Measurements from ENCODE around the gene KRT7.

DNA sequence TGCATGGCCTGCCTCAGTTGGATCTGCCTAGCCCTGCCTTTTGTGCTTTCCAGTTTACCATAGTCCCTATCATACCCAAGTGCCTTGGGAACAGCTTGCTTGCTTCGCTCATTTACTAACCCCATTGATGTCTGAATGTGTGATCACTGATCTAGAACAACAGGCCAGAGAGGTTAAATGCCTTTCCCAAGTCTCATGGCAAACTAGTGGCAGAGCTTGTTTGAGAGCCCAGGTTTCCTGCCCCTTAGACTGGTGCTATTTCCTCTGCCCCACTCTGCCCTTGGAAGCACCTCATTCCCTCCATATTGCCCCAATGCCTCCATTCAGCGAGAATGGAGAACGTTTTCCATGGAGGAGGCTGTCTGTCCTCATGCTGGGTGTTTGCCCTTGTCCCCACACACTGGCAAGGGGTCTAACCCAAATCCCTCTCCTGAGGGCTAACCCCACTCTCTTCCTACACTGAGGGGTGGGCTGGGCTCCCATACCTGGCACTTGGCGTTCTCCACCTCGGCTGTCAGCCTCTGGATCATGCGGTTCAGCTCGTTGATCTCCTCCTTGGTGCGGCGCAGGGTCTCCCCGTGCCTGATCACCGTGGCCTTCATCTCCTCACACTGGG is 19.8 kb downstream of the KRT7 start:
- TF ChIP-seq CTCF (IDR thresholded peaks at IDR 0.05) = no peak
- no peak for TF ChIP-seq POLR2A (IDR thresholded peaks at IDR 0.05)
- TF ChIP-seq EP300 (IDR thresholded peaks at IDR 0.05) = no peak

Measured in tibial nerve (tissue), 4 donors.